Amniotic epithelial cell (primary cell): ENCODE results near the gene GHSR.

Source experiments
- DNase-seq: peaks from one replicate; pipeline ENCODE4 v3.0.0-alpha.2; 2010; ENCODE audit warnings: low read depth

Gene GHSR

GRCh38 chr3:172447611-172448579 is at the start of gene GHSR:
Gene GHSR (minus strand): TSS chr3:172448456. CDS start chr3:172448413, 43 bp downstream.
- no peak for DNase-seq

GRCh38 chr3:172490198-172490669 is 42.0 kb upstream of the GHSR start:
- peak; percentile 77 for DNase-seq

GRCh38 chr3:172478116-172478515 is 29.9 kb upstream of the GHSR start:
- DNase-seq: no peak

- no peak for DNase-seq
Measured at GRCh38 chr3:172476347-172476746, 28.1 kb upstream of the GHSR start.

- DNase-seq: no peak
Measured at GRCh38 chr3:172475703-172476102, 27.4 kb upstream of the GHSR start.

- DNase-seq: no peak
Measured at GRCh38 chr3:172471903-172472302, 23.6 kb upstream of the GHSR start.

- no peak for DNase-seq
Measured at GRCh38 chr3:172470588-172470987, 22.3 kb upstream of the GHSR start.

GRCh38 chr3:172467170-172467824 is 19.0 kb upstream of the GHSR start:
- DNase-seq: peak; percentile 88

GRCh38 chr3:172466553-172467130 is 18.4 kb upstream of the GHSR start:
- peak; percentile 8 for DNase-seq

GRCh38 chr3:172465281-172465680 is 17.0 kb upstream of the GHSR start:
- peak; percentile 44 for DNase-seq

- DNase-seq: no peak
Measured at GRCh38 chr3:172464306-172464705, 16.1 kb upstream of the GHSR start.

- peak; percentile 35 for DNase-seq
Measured at GRCh38 chr3:172461530-172462138, 13.4 kb upstream of the GHSR start.

- no peak for DNase-seq
Measured at GRCh38 chr3:172456404-172456803, 8.1 kb upstream of the GHSR start.

GRCh38 chr3:172454180-172454579 is 5.9 kb upstream of the GHSR start:
- DNase-seq: no peak

GRCh38 chr3:172449466-172450149 is 1.4 kb upstream of the GHSR start:
- peak; percentile 41 for DNase-seq

- no peak for DNase-seq
Measured at GRCh38 chr3:172448661-172449465, 607 bp upstream of the GHSR start.

- no peak for DNase-seq
Measured at GRCh38 chr3:172446198-172446597, 2.1 kb downstream of the GHSR start.

GRCh38 chr3:172444821-172445220 is 3.4 kb downstream of the GHSR start:
- no peak for DNase-seq

GRCh38 chr3:172442606-172443005 is 5.7 kb downstream of the GHSR start:
- DNase-seq: no peak

GRCh38 chr3:172441581-172441980 is 6.7 kb downstream of the GHSR start:
- DNase-seq: no peak

- DNase-seq: no peak
Measured at GRCh38 chr3:172438186-172438585, 10.1 kb downstream of the GHSR start.
